CD14-positive monocyte (primary cell): ENCODE data around the gene PLCB1. TPM values are rescaled to one million over a fixed set of nuclear protein-coding genes. Genes with fewer than 3 reads are reported as not detected.

Experiments
- DNase-seq, 3 donors: peaks; one replicate each; pipeline ENCODE4 v3.0.0-alpha.2; 2011 to 2022
- H2AFZ ChIP-seq: 2 replicates; pipeline ENCODE4 v1.6.0; 2012; ENCODE audit warnings: mild to moderate bottlenecking, low read depth, low read length, inconsistent platforms; ENCODE audit not compliant: insufficient read depth, poor library complexity, severe bottlenecking
- H3K27ac ChIP-seq, 2 donors: 1 replicate in 1 of 2; 2 replicates in 1 of 2; pipeline ENCODE4 v1.5.1; 2012 to 2013; ENCODE audit warnings: low read length in 2 of 2, control low read depth in 1 of 2, inconsistent platforms in 1 of 2, low read depth in 1 of 2, mild to moderate bottlenecking in 1 of 2
- H3K27me3 ChIP-seq, 2 donors: one replicate each; pipeline versions ENCODE4 v1.6.0 to v1.6.1; 2011 to 2013; ENCODE audit warnings: low read length in 2 of 2; ENCODE audit not compliant: control insufficient read depth in 2 of 2, insufficient read depth in 2 of 2
- H3K36me3 ChIP-seq, 2 donors: replicated peaks in 1 of 2; 1 replicate in 1 of 2; 2 replicates in 1 of 2; pipeline versions ENCODE4 v1.5.1 to v1.6.1; 2012 to 2013; ENCODE audit warnings: low read length in 2 of 2, control low read depth in 1 of 2, inconsistent platforms in 1 of 2, mild to moderate bottlenecking in 1 of 2; ENCODE audit not compliant: insufficient read depth in 2 of 2, control insufficient read depth in 1 of 2
- H3K4me1 ChIP-seq, 2 donors: 1 replicate in 1 of 2; 2 replicates in 1 of 2; pipeline versions ENCODE4 v1.5.1 to v1.6.1; 2012 to 2013; ENCODE audit warnings: low read length in 2 of 2, control low read depth in 1 of 2, inconsistent platforms in 1 of 2, mild to moderate bottlenecking in 1 of 2, moderate library complexity in 1 of 2; ENCODE audit not compliant: insufficient read depth in 2 of 2, control insufficient read depth in 1 of 2
- H3K4me2 ChIP-seq: replicated peaks from 2 replicates; pipeline ENCODE3; 2012; ENCODE audit warnings: low read length, moderate library complexity, mild to moderate bottlenecking; ENCODE audit not compliant: poor library complexity, severe bottlenecking; ENCODE audit errors: extremely low read depth
- H3K4me3 ChIP-seq, 3 experiments: fragments of 200-600 bp in 1 of 3; sonication (generic) in 1 of 3; replicated peaks in 1 of 3; 1 replicate in 2 of 3; 2 replicates in 1 of 3; pipeline ENCODE4 v1.5.1; 2011 to 2013; ENCODE audit warnings: low read length in 3 of 3, mild to moderate bottlenecking in 3 of 3, control low read depth in 2 of 3, low read depth in 2 of 3, inconsistent platforms in 1 of 3, moderate library complexity in 1 of 3
- H3K79me2 ChIP-seq: 2 replicates; pipeline ENCODE4 v1.6.0; 2012; ENCODE audit warnings: mild to moderate bottlenecking, control low read depth, inconsistent platforms, low read length, moderate library complexity; ENCODE audit not compliant: insufficient read depth
- H3K9ac ChIP-seq: 2 replicates; pipeline ENCODE4 v1.6.0; 2017; ENCODE audit warnings: low read length, mild to moderate bottlenecking; ENCODE audit not compliant: insufficient read depth, poor library complexity, severe bottlenecking
- H3K9me3 ChIP-seq, 2 donors: replicated peaks in 1 of 2; 1 replicate in 1 of 2; 2 replicates in 1 of 2; pipeline versions ENCODE4 v1.5.1 to v1.6.1; 2012 to 2013; ENCODE audit warnings: low read length in 2 of 2, control low read depth in 1 of 2; ENCODE audit not compliant: control insufficient read depth in 1 of 2, insufficient read depth in 1 of 2
- H4K20me1 ChIP-seq: 2 replicates; pipeline ENCODE4 v1.6.0; 2012; ENCODE audit warnings: mild to moderate bottlenecking, low read length, control low read depth, moderate library complexity; ENCODE audit not compliant: insufficient read depth
- H3K27ac Mint-ChIP-seq, 7 donors: one replicate each; pipeline ENCODE4 v1.8.0; 2020; ENCODE audit warnings: mild to moderate bottlenecking in 7 of 7, mixed read lengths in 7 of 7, moderate library complexity in 6 of 7, inconsistent platforms in 2 of 7
- H3K27me3 Mint-ChIP-seq, 3 donors: one replicate each; pipeline ENCODE4 v1.8.0; 2021 to 2022; ENCODE audit warnings: low read depth in 3 of 3, mild to moderate bottlenecking in 3 of 3, mixed read lengths in 3 of 3, moderate library complexity in 3 of 3, inconsistent platforms in 1 of 3
- H3K36me3 Mint-ChIP-seq, 2 donors: one replicate each; pipeline ENCODE4 v1.8.0; 2020; ENCODE audit warnings: mixed read lengths in 2 of 2, inconsistent platforms in 1 of 2, mild to moderate bottlenecking in 1 of 2
- H3K4me1 Mint-ChIP-seq: one replicate; pipeline ENCODE4 v1.8.0; 2020; ENCODE audit warnings: mild to moderate bottlenecking, mixed read lengths
- H3K4me3 Mint-ChIP-seq, 2 donors: one replicate each; pipeline ENCODE4 v1.8.0; 2020; ENCODE audit warnings: mild to moderate bottlenecking in 2 of 2, mixed read lengths in 2 of 2, moderate library complexity in 1 of 2
- H3K9me3 Mint-ChIP-seq, 7 donors: one replicate each; pipeline ENCODE4 v1.8.0; 2020 to 2022; ENCODE audit warnings: mixed read lengths in 7 of 7, mild to moderate bottlenecking in 6 of 7, moderate library complexity in 6 of 7, inconsistent platforms in 2 of 7
- WGBS: methylation state at CpG from one replicate; pipeline ENCODE4 v1.1.5; 2013; ENCODE audit warnings: missing lambda C conversion rate; ENCODE audit not compliant: insufficient coverage; 5-methylcytosine and 5-hydroxymethylcytosine counted together
- intact Hi-C, 2 donors: fragments of 100-400 bp; cut with micrococcal nuclease; formaldehyde crosslinking; loops; one replicate each; pipeline versions ENCODE4 v1.15.0 to v1.15.1; 2023
- polyA plus RNA-seq, 3 donors: library from polyadenylated mRNA; depleted of rRNA in 1 of 3; unstranded in 2 of 3; stranded (reverse) in 1 of 3; fragments of 300-500 nt in 2 of 3; fragments of >200 nt in 1 of 3; fragmentation: Illumina TruSeq in 2 of 3; gene quantifications; 1 replicate in 2 of 3; 2 replicates in 1 of 3; pipeline ENCODE4 v1.2.3, GENCODE V29; 2012 to 2021
- TF ChIP-seq, protein P1 (sequence below): fragments of 200-600 bp; IDR thresholded peaks from one replicate; pipeline ENCODE4 v1.8.0; 2022; ENCODE audit warnings: antibody characterized with exemption, mild to moderate bottlenecking

The PLCB1 gene
- polyA plus RNA-seq, 3 donors, result 8.6 to 16.4 (median 13.2) TPM

DNA sequence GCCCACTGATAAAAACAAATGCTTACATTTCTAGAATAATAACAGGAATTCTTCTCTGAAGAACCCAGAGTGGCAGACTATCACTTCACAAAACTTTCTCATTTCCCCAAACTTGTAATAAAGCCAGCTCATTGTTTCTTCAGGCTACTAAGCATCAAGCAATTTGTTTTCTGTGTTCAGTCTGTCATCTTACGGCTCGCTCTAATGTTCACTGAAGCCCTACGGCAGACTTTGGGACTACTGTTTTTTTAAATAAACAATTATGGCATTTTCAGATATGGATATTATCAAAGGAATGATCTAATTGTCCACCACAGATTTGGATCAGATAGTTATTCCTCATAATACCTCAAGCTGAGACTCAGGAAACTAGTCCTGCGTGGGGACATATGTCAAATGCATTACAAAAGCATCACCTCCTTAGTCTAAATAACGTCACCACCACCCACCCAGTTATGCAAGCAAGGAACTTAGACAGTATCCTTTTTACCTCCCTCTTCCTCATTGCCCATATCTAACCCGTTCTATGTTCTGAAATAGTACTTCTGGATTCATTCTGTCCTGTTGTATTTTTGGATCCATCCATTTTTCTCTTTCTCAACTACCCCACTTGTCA, 415.1 kb downstream of the PLCB1 start:
- H3K36me3 Mint-ChIP-seq, result no peaks in the 10 kb centered on the region
- Histone ChIP-seq H3K4me3 (no peak overlapping the region), H3K9ac (no peak overlapping the region), H3K27me3 (no peaks in the 10 kb centered on the region), H4K20me1 (no peaks in the 10 kb centered on the region), H3K4me1 (peaks cover 11 to 17% of the 10 kb centered on the region in 2 donors), H3K79me2 (no peaks in the 10 kb centered on the region), H3K36me3 (no peaks in the 10 kb centered on the region), H3K4me2 (no peak overlapping the region), H2AFZ (no peak overlapping the region), H3K9me3 (no peaks in the 10 kb centered on the region), H3K27ac (peak overlapping the region in 1 of 2 donors; percentile 29)
- 15% methylated on average over 2 of the region's 6 CpGs for WGBS
- peak overlapping the region in 5 of 7 donors; percentile 28 to 64 (median 52) for H3K27ac Mint-ChIP-seq
- peak; percentile 21 to 54 (median 46) for DNase-seq
- intact Hi-C loops, result no loop called here
- no peak overlapping the region for H3K4me3 Mint-ChIP-seq
- TF ChIP-seq, protein P1, sequence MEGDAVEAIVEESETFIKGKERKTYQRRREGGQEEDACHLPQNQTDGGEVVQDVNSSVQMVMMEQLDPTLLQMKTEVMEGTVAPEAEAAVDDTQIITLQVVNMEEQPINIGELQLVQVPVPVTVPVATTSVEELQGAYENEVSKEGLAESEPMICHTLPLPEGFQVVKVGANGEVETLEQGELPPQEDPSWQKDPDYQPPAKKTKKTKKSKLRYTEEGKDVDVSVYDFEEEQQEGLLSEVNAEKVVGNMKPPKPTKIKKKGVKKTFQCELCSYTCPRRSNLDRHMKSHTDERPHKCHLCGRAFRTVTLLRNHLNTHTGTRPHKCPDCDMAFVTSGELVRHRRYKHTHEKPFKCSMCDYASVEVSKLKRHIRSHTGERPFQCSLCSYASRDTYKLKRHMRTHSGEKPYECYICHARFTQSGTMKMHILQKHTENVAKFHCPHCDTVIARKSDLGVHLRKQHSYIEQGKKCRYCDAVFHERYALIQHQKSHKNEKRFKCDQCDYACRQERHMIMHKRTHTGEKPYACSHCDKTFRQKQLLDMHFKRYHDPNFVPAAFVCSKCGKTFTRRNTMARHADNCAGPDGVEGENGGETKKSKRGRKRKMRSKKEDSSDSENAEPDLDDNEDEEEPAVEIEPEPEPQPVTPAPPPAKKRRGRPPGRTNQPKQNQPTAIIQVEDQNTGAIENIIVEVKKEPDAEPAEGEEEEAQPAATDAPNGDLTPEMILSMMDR, result no peak
- H3K4me1 Mint-ChIP-seq, result peaks cover 25% of the 10 kb centered on the region
- H3K27me3 Mint-ChIP-seq, result peaks cover 0 to 5% (median 0%) of the 10 kb centered on the region in 3 donors
- peaks cover 0 to 8% (median 6%) of the 10 kb centered on the region in 7 donors for H3K9me3 Mint-ChIP-seq

DNA sequence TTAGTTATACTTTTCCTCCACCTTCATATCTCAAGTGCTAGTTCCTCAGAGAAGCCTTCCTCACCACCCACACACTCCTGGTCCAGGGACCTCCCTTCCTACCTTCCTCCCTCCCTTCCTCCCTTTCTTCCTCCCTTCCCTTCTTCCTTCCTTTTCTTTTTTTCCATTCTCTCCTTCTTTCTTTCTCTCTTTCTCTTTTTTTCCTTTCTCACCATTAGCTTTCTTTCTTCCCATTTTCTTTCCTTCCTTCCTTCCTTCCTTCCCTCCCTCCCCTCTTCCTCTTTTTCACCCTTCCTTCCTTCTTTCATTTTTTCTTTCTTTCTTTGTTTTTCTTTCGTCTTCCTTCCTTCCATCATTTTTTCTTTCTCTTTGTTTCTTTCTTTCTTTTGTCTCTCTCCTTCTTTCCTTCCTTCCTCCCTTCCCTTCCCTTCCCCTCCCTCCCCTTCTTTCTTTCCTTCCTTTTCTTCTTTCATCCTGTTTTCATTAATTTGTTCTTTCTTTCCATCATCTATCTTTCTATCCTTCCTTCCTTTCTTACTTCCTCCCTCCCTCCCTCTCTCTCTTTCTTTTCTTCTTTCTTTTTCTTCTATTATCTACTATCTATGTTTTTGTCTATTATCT, 416.0 kb downstream of the PLCB1 start:
- Mint-ChIP-seq H3K4me1 (peaks cover 19% of the 10 kb centered on the region), H3K27ac (peak overlapping the region; percentile 10 to 65 (median 45)), H3K9me3 (peaks cover 0 to 8% (median 6%) of the 10 kb centered on the region in 7 donors), H3K4me3 (no peak overlapping the region), H3K27me3 (peaks cover 0 to 5% (median 0%) of the 10 kb centered on the region in 3 donors), H3K36me3 (no peaks in the 10 kb centered on the region)
- Histone ChIP-seq H3K27me3 (no peaks in the 10 kb centered on the region), H2AFZ (no peak overlapping the region), H3K9me3 (no peaks in the 10 kb centered on the region), H3K4me1 (peaks cover 9 to 14% of the 10 kb centered on the region in 2 donors), H3K4me3 (no peak overlapping the region), H4K20me1 (no peaks in the 10 kb centered on the region), H3K27ac (peak overlapping the region in 1 of 2 donors; percentile 29), H3K4me2 (no peak overlapping the region), H3K36me3 (no peaks in the 10 kb centered on the region), H3K9ac (no peak overlapping the region), H3K79me2 (no peaks in the 10 kb centered on the region)
- 91% methylated on average over 1 of the region's 1 CpG for WGBS
- no peak for DNase-seq
- intact Hi-C loops, result no loop called here
- TF ChIP-seq, protein P1, result no peak
